Stimulated activated CD8-positive, alpha-beta memory T cell treated with anti-CD3 and anti-CD28 coated beads, Interleukin-15, amount 100 ng/mL, for 24 hours (primary cell): ENCODE data around the gene SPRR2F.
"Not testable (repeated sequence)": the region's sequence is repeated elsewhere in the genome, so short reads cannot be mapped to it uniquely, and the experiment has no call there.

Experiments used
- DNase-seq: peaks from one replicate; pipeline ENCODE4 v3.0.0-alpha.2; 2020; ENCODE audit warnings: low read depth

The SPRR2F gene

GRCh38 chr1:153113416-153113815 is at the start of gene SPRR2F:
SPRR2F (minus strand) TSS chr1:153113516; CDS start chr1:153112733, 783 bp downstream.
- DNase-seq = no peak

GRCh38 chr1:153155541-153155940 is 42.2 kb upstream of the SPRR2F start:
- no peak for DNase-seq

- DNase-seq = no peak
These were observed 39.2 kb upstream of the SPRR2F start for GRCh38 chr1:153152481-153152880.

GRCh38 chr1:153150846-153151245 is 37.5 kb upstream of the SPRR2F start, which contains the start of gene SPRR2G:
SPRR2G (minus strand) TSS chr1:153150890; CDS start chr1:153150110, 780 bp downstream.
- DNase-seq = no peak

GRCh38 chr1:153141377-153141776 is 28.1 kb upstream of the SPRR2F start:
- no peak for DNase-seq

GRCh38 chr1:153140484-153140883 is 27.2 kb upstream of the SPRR2F start:
- no peak for DNase-seq

GRCh38 chr1:153133743-153134142 is 20.4 kb upstream of the SPRR2F start:
- DNase-seq = no peak

- no peak for DNase-seq
These were observed 20.0 kb upstream of the SPRR2F start for GRCh38 chr1:153133267-153133666.

- DNase-seq = not testable (repeated sequence)
These were observed 15.4 kb upstream of the SPRR2F start for GRCh38 chr1:153128688-153129087.

GRCh38 chr1:153127296-153127695 is 14.0 kb upstream of the SPRR2F start:
- DNase-seq = no peak

- no peak for DNase-seq
These were observed 12.2 kb upstream of the SPRR2F start for GRCh38 chr1:153125536-153125935.

- not testable (repeated sequence) for DNase-seq
These were observed 10.5 kb upstream of the SPRR2F start for GRCh38 chr1:153123793-153124192.

GRCh38 chr1:153122831-153123421 is 9.6 kb upstream of the SPRR2F start:
- no peak for DNase-seq

GRCh38 chr1:153120945-153121344 is 7.6 kb upstream of the SPRR2F start:
- no peak for DNase-seq

- DNase-seq = no peak
These were observed 6.2 kb upstream of the SPRR2F start for GRCh38 chr1:153119491-153119971.

- DNase-seq = not testable (repeated sequence)
These were observed 1.9 kb upstream of the SPRR2F start for GRCh38 chr1:153115264-153115663.

- not testable (repeated sequence) for DNase-seq
These were observed 862 bp downstream of the SPRR2F start for GRCh38 chr1:153112454-153112853.

GRCh38 chr1:153100245-153100644 is 13.1 kb downstream of the SPRR2F start:
- DNase-seq = no peak

- DNase-seq = no peak
These were observed 13.8 kb downstream of the SPRR2F start for GRCh38 chr1:153099461-153100045.

- no peak for DNase-seq
These were observed 17.6 kb downstream of the SPRR2F start for GRCh38 chr1:153095764-153096163.

GRCh38 chr1:153094426-153094825 is 18.9 kb downstream of the SPRR2F start, which contains the start of gene SPRR2E:
SPRR2E (minus strand) TSS chr1:153094526; CDS start chr1:153093751, 775 bp downstream.
- no peak for DNase-seq

GRCh38 chr1:153087652-153088051 is 25.7 kb downstream of the SPRR2F start:
- no peak for DNase-seq

GRCh38 chr1:153081736-153082135 is 31.6 kb downstream of the SPRR2F start:
- no peak for DNase-seq
